ENCODE data around the gene RASSF8.

GRCh38 chr12:26044592-26044991 is 86.1 kb downstream of the RASSF8 start:
- TF ChIP-seq ZNF70 (CRISPR knock-in tag; IDR thresholded peaks at IDR 0.05) (no peak), PATZ1 (CRISPR knock-in tag; IDR thresholded peaks at IDR 0.05; ENCODE audit: borderline replicate concordance) (no peak), RARB (CRISPR knock-in tag; IDR thresholded peaks at IDR 0.05) (no peak)

Measured in SK-N-SH treated with all-trans-retinoic acid at 6 μM for 48 hours (cell line).